DOHH2 (cell line): ENCODE results near the gene PECR.

Experiments
- H3F3A ChIP-seq: fragments of 200-600 bp; sonication (generic), shearing (Covaris generic); 2 replicates; pipeline ENCODE4 v1.6.0; 2016; ENCODE audit warnings: antibody characterized with exemption, mild to moderate bottlenecking; ENCODE audit not compliant: control insufficient read depth, insufficient read depth
- H3K27ac ChIP-seq: fragments of 200-600 bp; sonication (generic); 2 replicates; pipeline ENCODE4 v1.5.1; 2014; ENCODE audit warnings: low read depth, mild to moderate bottlenecking, low read length, moderate library complexity
- H3K27me3 ChIP-seq: fragments of 200-600 bp; sonication (generic); 2 replicates; pipeline ENCODE4 v1.6.1; 2014; ENCODE audit warnings: mild to moderate bottlenecking, low read length, mixed read lengths; ENCODE audit not compliant: control insufficient read depth
- H3K36me3 ChIP-seq: fragments of 200-600 bp; sonication (generic); 2 replicates; pipeline ENCODE4 v1.6.1; 2014; ENCODE audit warnings: mild to moderate bottlenecking, low read length, moderate library complexity, mixed read lengths; ENCODE audit not compliant: control insufficient read depth
- H3K4me1 ChIP-seq: fragments of 200-600 bp; sonication (generic); 2 replicates; pipeline ENCODE4 v1.6.1; 2014; ENCODE audit warnings: mild to moderate bottlenecking, low read length, mixed read lengths; ENCODE audit not compliant: control insufficient read depth
- H3K4me2 ChIP-seq: fragments of 200-600 bp; sonication (generic); 2 replicates; pipeline ENCODE4 v1.6.0; 2014; ENCODE audit warnings: mild to moderate bottlenecking, low read length, moderate library complexity
- H3K4me3 ChIP-seq: fragments of 200-600 bp; sonication (generic); 2 replicates; pipeline ENCODE4 v1.5.1; 2014; ENCODE audit warnings: mild to moderate bottlenecking, low read length, mixed read lengths
- H3K79me2 ChIP-seq: fragments of 200-600 bp; sonication (generic); 2 replicates; pipeline ENCODE4 v1.6.1; 2014; ENCODE audit warnings: mild to moderate bottlenecking, low read length, mixed read lengths; ENCODE audit not compliant: control insufficient read depth
- H3K9me2 ChIP-seq: fragments of 200-600 bp; sonication (generic); replicated peaks from 2 replicates; pipeline ENCODE4 v1.6.1; 2014; ENCODE audit warnings: mild to moderate bottlenecking, low read length, mixed read lengths; ENCODE audit not compliant: control insufficient read depth
- H3K9me3 ChIP-seq: fragments of 200-600 bp; sonication (generic); 2 replicates; pipeline ENCODE4 v1.6.1; 2014; ENCODE audit warnings: antibody characterized with exemption, low read length, mixed read lengths; ENCODE audit not compliant: control insufficient read depth, insufficient read depth
- H4K20me1 ChIP-seq: fragments of 200-600 bp; sonication (generic); 2 replicates; pipeline ENCODE4 v1.6.0; 2014; ENCODE audit warnings: low read depth, mild to moderate bottlenecking, antibody characterized with exemption, low read length, moderate library complexity; ENCODE audit not compliant: control insufficient read depth, insufficient read depth
- CTCF ChIP-seq: fragments of 200-600 bp; sonication (generic); IDR thresholded peaks from one replicate; pipeline ENCODE4 v1.5.1; 2014; ENCODE audit warnings: antibody characterized with exemption, mild to moderate bottlenecking, low read depth, low read length; ENCODE audit not compliant: poor library complexity, severe bottlenecking
- EZH2phosphoT487 ChIP-seq: fragments of 200-600 bp; sonication (generic); IDR thresholded peaks from 2 replicates; pipeline ENCODE4 v1.6.1; 2017; ENCODE audit warnings: borderline replicate concordance, mild to moderate bottlenecking, antibody characterized with exemption, low read length, moderate library complexity, mixed read lengths

PECR gene

GRCh38 chr2:216059233-216059834 lies 22.3 kb downstream of the PECR start:
- no peaks in the 10 kb centered on the region for H4K20me1 ChIP-seq
- no peaks in the 10 kb centered on the region for H3K9me2 ChIP-seq
- H3K4me2 ChIP-seq: no peak overlapping the region
- no peaks in the 10 kb centered on the region for H3K36me3 ChIP-seq
- H3K27ac ChIP-seq: no peak overlapping the region
- no peaks in the 10 kb centered on the region for H3K79me2 ChIP-seq
- H3K27me3 ChIP-seq: peaks cover 14% of the 10 kb centered on the region
- TF ChIP-seq CTCF (peak; percentile 53), EZH2phosphoT487 (no peak)
- no peaks in the 10 kb centered on the region; the same call in 1 of the 2 replicates for H3K4me1 ChIP-seq
- no peaks in the 10 kb centered on the region for H3F3A ChIP-seq
- H3K9me3 ChIP-seq: no peaks in the 10 kb centered on the region
- H3K4me3 ChIP-seq: no peak overlapping the region

DNA sequence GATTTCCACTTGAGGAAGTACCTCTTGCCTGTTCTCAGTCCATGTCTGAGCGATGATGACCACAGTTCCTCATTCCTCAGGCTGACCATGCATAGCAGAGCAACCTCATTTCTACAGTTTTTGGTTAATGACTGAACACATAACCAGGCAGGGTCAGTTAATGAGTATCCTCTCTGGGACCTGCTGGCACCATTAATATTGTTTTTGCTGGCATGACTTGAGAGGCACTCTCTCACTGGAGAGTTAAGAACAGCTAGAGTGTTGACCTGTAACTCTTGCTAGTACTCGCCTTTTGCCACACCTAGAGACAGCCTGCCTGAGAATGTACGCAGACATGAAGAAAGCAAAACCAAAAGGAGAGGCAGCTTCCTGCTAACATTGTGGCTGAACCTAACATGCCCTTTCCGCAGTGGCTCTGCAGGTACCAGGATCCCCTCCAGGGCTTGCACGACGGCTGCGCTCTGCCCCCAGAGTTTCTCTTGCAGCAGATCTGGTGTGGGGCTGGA lies 23.9 kb downstream of the PECR start:
- no peaks in the 10 kb centered on the region for H4K20me1 ChIP-seq
- H3K36me3 ChIP-seq: no peaks in the 10 kb centered on the region
- H3K27me3 ChIP-seq: peaks cover 14% of the 10 kb centered on the region
- H3K4me1 ChIP-seq: no peaks in the 10 kb centered on the region; the same call in 1 of the 2 replicates
- no peaks in the 10 kb centered on the region for H3K9me2 ChIP-seq
- no peak overlapping the region for H3K27ac ChIP-seq
- H3K4me3 ChIP-seq: no peak overlapping the region
- no peaks in the 10 kb centered on the region for H3F3A ChIP-seq
- H3K79me2 ChIP-seq: no peaks in the 10 kb centered on the region
- TF ChIP-seq CTCF (no peak), EZH2phosphoT487 (no peak)
- no peaks in the 10 kb centered on the region for H3K9me3 ChIP-seq
- no peak overlapping the region for H3K4me2 ChIP-seq

- no peak overlapping the region for H3K27ac ChIP-seq
- no peaks in the 10 kb centered on the region for H3K36me3 ChIP-seq
- TF ChIP-seq EZH2phosphoT487 (no peak), CTCF (no peak)
- peaks cover 14% of the 10 kb centered on the region for H3K27me3 ChIP-seq
- H3K79me2 ChIP-seq: no peaks in the 10 kb centered on the region
- no peaks in the 10 kb centered on the region for H3F3A ChIP-seq
- no peaks in the 10 kb centered on the region for H4K20me1 ChIP-seq
- H3K4me1 ChIP-seq: no peaks in the 10 kb centered on the region; the same call in 1 of the 2 replicates
- no peaks in the 10 kb centered on the region for H3K9me3 ChIP-seq
- no peaks in the 10 kb centered on the region for H3K9me2 ChIP-seq
- H3K4me2 ChIP-seq: no peak overlapping the region
- H3K4me3 ChIP-seq: no peak overlapping the region
Measured at GRCh38 chr2:216056739-216057138, 24.9 kb downstream of the PECR start.
